ENCODE results near the gene TIFAB.

DNA sequence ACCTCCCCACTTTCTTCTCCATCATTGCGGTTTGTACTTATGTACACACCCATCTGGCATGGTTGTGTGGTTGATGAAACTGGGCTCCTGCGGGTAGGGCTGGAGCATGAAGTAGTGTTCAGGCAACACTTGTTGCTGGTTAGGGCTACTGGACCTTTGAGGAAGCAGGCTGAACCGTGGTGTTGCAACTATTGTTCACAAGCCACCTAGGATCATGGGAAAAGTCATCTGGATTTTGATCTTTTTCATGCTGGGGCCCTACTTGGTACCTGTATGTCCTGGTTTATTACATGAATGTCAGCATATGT lies 40.1 kb upstream of the TIFAB start:
- TF ChIP-seq, protein P1, sequence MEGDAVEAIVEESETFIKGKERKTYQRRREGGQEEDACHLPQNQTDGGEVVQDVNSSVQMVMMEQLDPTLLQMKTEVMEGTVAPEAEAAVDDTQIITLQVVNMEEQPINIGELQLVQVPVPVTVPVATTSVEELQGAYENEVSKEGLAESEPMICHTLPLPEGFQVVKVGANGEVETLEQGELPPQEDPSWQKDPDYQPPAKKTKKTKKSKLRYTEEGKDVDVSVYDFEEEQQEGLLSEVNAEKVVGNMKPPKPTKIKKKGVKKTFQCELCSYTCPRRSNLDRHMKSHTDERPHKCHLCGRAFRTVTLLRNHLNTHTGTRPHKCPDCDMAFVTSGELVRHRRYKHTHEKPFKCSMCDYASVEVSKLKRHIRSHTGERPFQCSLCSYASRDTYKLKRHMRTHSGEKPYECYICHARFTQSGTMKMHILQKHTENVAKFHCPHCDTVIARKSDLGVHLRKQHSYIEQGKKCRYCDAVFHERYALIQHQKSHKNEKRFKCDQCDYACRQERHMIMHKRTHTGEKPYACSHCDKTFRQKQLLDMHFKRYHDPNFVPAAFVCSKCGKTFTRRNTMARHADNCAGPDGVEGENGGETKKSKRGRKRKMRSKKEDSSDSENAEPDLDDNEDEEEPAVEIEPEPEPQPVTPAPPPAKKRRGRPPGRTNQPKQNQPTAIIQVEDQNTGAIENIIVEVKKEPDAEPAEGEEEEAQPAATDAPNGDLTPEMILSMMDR (conservative IDR thresholded peaks at IDR 0.05; ENCODE audit: low read depth in 2 of 2), result no peak
- no peak for TF ChIP-seq EZH2phosphoT487 (IDR thresholded peaks at IDR 0.05; ENCODE audit: unreplicated experiment)
- TF ChIP-seq JUNB (IDR thresholded peaks at IDR 0.05; ENCODE audit: unreplicated experiment), result no peak
- no peak for TF ChIP-seq NANOG (IDR thresholded peaks at IDR 0.05; ENCODE audit: borderline replicate concordance)
- TF ChIP-seq EZH2 (IDR thresholded peaks at IDR 0.05; ENCODE audit: low read depth, unreplicated experiment), result no peak
- TF ChIP-seq ETS1 (IDR thresholded peaks at IDR 0.05), result no peak

Data from GM23338 (cell line).